Renal cortex interstitium (tissue), 11 donors: ENCODE results near the gene CDH5. TPM values are rescaled to one million over a fixed set of nuclear protein-coding genes. Genes with fewer than 3 reads are reported as not detected.

Experiments used
- DNase-seq, 11 donors: peaks; one replicate each; pipeline ENCODE4 v3.0.0-alpha.2; 2013; ENCODE audit warnings: low read depth in 9 of 11, low spot score in 4 of 11; ENCODE audit errors: extremely low read depth in 1 of 11
- polyA plus RNA-seq, 3 donors: library from polyadenylated mRNA; unstranded; fragments of 120-200 nt; gene quantifications; one replicate each; pipeline ENCODE4 v1.2.1, GENCODE V29; 2013; ENCODE audit not compliant: insufficient read length in 3 of 3

Gene CDH5
- polyA plus RNA-seq, 3 donors: 55.8 to 66.3 (median 62.2) TPM

- no peak for DNase-seq
These were observed 16.4 kb downstream of the CDH5 start for GRCh38 chr16:66382966-66383299.

GRCh38 chr16:66383551-66383950 lies 17.1 kb downstream of the CDH5 start:
- no peak for DNase-seq

GRCh38 chr16:66385415-66385814 lies 18.9 kb downstream of the CDH5 start:
- no peak for DNase-seq

GRCh38 chr16:66386629-66387622 lies 20.4 kb downstream of the CDH5 start:
- DNase-seq: no peak

- no peak for DNase-seq
These were observed 21.4 kb downstream of the CDH5 start for GRCh38 chr16:66387817-66388332.

- DNase-seq: no peak
These were observed 22.1 kb downstream of the CDH5 start for GRCh38 chr16:66388350-66389139.

GRCh38 chr16:66389256-66390176 lies 23.0 kb downstream of the CDH5 start:
- no peak for DNase-seq

- DNase-seq: no peak
These were observed 24.0 kb downstream of the CDH5 start for GRCh38 chr16:66390346-66391108.

GRCh38 chr16:66391726-66392670 lies 25.5 kb downstream of the CDH5 start:
- no peak for DNase-seq

- DNase-seq: no peak
These were observed 29.5 kb downstream of the CDH5 start for GRCh38 chr16:66395806-66396555.

- DNase-seq: no peak
These were observed 31.4 kb downstream of the CDH5 start for GRCh38 chr16:66397736-66398433.

- no peak for DNase-seq
These were observed 32.5 kb downstream of the CDH5 start for GRCh38 chr16:66399031-66399430.

- no peak for DNase-seq
These were observed 33.4 kb downstream of the CDH5 start for GRCh38 chr16:66399930-66400329.

- DNase-seq: no peak
These were observed 34.3 kb downstream of the CDH5 start for GRCh38 chr16:66400503-66401380.

GRCh38 chr16:66401610-66402009 lies 35.1 kb downstream of the CDH5 start:
- DNase-seq: no peak
